ENCODE measurements around the gene LMO7.

The LMO7 gene

GRCh38 chr13:75811361-75811760 is 175.2 kb downstream of the LMO7 start:
- no peak for DNase-seq

GRCh38 chr13:75811841-75812240 is 175.7 kb downstream of the LMO7 start:
- DNase-seq, result no peak

- no peak for DNase-seq
These were observed 176.6 kb downstream of the LMO7 start for GRCh38 chr13:75812751-75813181.

GRCh38 chr13:75813323-75813722 is 177.2 kb downstream of the LMO7 start:
- no peak for DNase-seq

GRCh38 chr13:75818179-75818967 is 182.2 kb downstream of the LMO7 start:
- no peak for DNase-seq

GRCh38 chr13:75818968-75819225 is 182.8 kb downstream of the LMO7 start:
- no peak for DNase-seq

- DNase-seq, result peak; percentile 66
These were observed 189.0 kb downstream of the LMO7 start for GRCh38 chr13:75825161-75825560.

GRCh38 chr13:75825594-75825993 is 189.5 kb downstream of the LMO7 start:
- DNase-seq, result no peak

- DNase-seq, result no peak
These were observed 190.3 kb downstream of the LMO7 start for GRCh38 chr13:75826391-75826790.

- DNase-seq, result no peak
These were observed 193.7 kb downstream of the LMO7 start for GRCh38 chr13:75829830-75830229.

- DNase-seq, result no peak
These were observed 194.7 kb downstream of the LMO7 start for GRCh38 chr13:75830842-75831241.

- no peak for DNase-seq
These were observed 195.3 kb downstream of the LMO7 start for GRCh38 chr13:75831389-75831788.

GRCh38 chr13:75832812-75833211 is 196.7 kb downstream of the LMO7 start:
- no peak for DNase-seq

GRCh38 chr13:75836441-75836840 is 200.3 kb downstream of the LMO7 start:
- DNase-seq, result no peak

GRCh38 chr13:75838366-75839005 is 202.4 kb downstream of the LMO7 start:
- peak; percentile 4 for DNase-seq

GRCh38 chr13:75839406-75839805 is 203.3 kb downstream of the LMO7 start:
- no peak for DNase-seq

GRCh38 chr13:75841905-75842304 is 205.8 kb downstream of the LMO7 start:
- DNase-seq, result no peak

- DNase-seq, result no peak
These were observed 206.9 kb downstream of the LMO7 start for GRCh38 chr13:75843074-75843473.

- no peak for DNase-seq
These were observed 207.9 kb downstream of the LMO7 start for GRCh38 chr13:75843991-75844390.

GRCh38 chr13:75847588-75847987 is 211.5 kb downstream of the LMO7 start:
- DNase-seq, result no peak

GRCh38 chr13:75850916-75851315 is 214.8 kb downstream of the LMO7 start:
- no peak for DNase-seq

GRCh38 chr13:75855216-75855615 is 219.1 kb downstream of the LMO7 start:
- DNase-seq, result no peak

- DNase-seq, result no peak
These were observed 219.7 kb downstream of the LMO7 start for GRCh38 chr13:75855847-75856246.

GRCh38 chr13:75857291-75857690 is 221.2 kb downstream of the LMO7 start:
- DNase-seq, result no peak

GRCh38 chr13:75860935-75861334 is 224.8 kb downstream of the LMO7 start:
- no peak for DNase-seq
